Measurements from ENCODE around the gene HLF.
A peak's percentile ranks its signal among the peaks of the same experiment; 100 is the strongest.

HLF gene, protein sequence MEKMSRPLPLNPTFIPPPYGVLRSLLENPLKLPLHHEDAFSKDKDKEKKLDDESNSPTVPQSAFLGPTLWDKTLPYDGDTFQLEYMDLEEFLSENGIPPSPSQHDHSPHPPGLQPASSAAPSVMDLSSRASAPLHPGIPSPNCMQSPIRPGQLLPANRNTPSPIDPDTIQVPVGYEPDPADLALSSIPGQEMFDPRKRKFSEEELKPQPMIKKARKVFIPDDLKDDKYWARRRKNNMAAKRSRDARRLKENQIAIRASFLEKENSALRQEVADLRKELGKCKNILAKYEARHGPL

DNA sequence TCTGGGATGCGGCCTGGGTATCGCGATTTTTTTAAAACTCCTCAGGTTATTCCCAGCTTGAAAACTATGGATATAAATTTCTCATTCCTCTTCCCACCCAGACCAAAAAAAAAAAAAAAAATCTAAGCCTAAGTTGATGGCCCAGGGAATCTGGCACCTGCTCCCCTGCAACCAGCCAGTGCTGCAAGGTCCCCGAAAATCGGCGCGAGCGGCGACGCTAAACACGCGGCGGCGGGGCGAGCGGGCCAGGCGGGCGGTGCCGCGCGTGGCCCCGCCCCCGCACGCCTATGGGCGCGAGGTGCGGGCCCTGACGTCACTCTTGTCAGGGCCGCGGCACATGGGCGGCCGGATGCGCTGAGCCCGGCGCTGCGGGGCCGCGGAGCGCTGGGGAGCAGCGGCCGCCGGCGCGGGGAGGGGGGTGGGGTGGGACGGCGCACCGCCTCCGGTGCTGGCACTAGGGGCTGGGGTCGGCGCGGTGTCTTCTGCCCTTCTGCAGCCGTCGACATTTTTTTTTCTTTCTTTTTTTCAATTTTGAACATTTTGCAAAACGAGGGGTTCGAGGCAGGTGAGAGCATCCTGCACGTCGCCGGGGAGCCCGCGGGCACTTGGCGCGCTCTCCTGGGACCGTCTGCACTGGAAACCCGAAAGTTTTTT is at the start of gene HLF:
Gene HLF (plus strand): TSS at position 316 of the 654 bp plus-strand sequence. CDS start 525 bp downstream, outside the sequence.
- peak; percentile 71 to 79 for DNase-seq

DNA sequence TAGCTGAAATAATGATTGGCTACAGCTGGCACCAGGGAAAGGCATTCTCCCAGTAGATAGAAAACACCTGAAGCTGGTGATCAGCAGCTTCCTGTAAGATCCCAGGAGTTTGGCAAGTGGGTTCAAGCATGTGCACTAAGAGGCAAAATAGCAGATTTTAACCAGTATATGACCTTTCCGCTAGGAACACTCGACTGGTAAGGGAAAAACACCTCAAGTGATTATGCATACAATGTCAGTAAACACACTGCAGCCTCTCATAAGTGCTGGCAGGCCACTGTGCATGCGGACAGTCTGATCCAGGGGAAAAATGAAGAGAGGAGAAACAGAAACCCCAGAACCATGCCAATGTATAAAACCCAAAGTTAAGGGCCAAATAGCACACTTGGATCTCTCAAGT is 49.0 kb upstream of the HLF start:
- no peak for DNase-seq

DNA sequence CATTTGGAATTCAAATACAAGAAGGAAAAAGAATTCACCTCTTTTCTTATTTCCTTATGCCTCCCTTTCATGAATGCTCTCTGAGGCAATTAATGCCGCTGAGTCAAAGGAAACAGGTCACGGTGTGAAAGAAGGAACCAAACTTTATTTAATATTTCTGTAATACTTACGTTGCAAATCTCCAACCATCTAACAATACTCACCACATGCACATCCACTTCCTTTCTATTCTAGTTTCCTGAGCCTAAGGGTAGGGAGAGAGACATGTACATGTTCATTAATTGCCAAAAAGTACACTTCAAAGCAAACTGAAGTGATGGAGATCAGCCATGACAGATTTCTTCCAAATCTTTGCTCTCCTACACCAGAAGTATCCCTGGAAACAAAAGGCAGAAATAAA is 47.9 kb upstream of the HLF start:
- DNase-seq, result no peak

DNA sequence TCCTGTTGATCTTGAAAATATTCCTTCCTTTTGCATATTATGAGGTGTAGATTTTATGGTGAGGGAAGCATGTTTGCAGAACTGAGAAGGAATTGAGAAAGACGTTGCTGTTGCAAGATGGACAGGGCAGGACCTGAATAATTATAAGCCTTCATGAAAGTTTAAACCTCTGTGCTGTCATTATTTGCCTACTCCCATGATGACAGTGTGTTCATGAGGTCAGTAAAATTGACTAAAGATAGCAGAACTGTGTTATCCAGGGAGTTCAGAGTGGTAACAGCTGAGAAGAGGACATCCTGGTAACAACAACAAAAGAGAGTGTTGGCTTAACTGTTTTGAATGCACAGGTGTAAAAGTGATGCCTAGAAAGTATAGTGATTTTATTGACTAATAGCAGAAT is 45.3 kb upstream of the HLF start:
- no peak for DNase-seq

DNA sequence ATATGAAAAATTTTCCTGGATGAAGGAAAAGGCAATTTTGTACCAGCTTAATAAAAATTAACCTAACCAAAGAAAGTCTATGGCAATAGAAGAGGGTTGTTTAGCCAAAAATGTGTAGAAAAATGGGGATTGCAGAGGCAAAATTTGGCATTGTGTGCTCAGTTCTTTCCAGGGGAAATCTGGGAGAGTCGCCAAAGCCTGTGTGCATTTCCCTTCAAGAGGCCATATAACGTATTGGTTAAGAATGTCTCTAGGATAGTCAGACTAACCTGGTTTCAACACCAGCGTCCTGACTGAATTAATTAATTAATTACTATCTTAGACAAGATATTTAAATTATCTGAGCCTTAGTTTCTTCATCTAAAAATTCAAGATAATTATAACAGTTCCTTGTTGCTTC is 44.8 kb upstream of the HLF start:
- DNase-seq, result no peak

DNA sequence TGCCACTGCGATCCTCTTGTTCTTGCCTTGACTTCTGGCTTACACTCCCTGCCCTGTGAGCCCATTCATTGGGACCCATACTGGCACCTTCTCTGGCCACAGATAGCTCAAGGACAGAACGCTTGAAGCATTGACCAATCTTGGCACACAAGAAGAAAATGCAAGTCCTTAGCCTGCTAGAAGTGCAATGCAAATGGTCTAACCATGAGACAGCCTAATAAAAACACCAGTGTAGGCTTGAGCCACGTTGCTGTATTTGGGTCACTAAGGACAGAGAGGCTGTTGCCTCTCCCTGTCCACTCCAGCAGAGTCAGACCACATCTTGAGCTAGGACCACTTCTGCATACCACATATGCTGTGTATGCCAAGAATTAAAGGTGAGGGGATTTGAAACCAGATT is 41.2 kb upstream of the HLF start:
- DNase-seq, result no peak

DNA sequence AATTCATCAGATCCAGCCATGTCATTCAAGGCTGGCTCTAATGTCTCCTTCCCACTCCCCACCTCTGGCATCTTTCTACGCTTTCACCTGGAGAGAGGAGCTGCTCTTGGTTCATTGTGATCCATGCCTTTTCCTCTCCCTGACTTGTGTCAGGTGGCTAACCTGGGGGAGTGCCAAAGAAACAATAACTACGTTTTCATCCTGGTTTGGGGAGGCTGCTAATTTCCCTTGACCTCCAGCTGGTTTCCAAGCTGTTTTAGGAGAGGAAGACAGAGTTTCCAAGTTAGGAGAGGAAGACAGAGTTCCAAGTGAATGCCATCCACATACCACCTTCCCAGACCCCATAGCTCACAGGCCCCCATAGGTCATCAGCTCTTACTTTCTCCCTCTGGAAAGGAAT is 40.0 kb upstream of the HLF start:
- no peak for DNase-seq

DNA sequence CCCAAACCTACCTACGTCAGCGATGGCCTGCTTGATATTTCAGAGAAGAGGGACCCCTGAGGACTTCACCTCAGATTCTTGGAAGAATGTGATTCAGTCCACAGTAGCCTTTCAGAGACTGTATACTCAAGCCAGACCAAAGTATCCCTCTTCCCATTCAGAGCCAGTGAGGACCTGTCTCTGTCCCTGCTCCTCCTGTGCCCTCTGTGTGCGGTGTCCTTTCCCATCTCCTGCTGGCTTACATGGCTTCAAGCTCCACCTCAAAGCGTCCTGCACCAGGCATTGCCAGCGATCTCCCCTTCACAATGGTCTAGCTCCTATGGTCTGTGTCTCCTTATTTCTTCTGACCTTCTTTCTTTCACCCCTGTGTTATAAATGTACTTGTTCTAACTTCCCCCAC is 39.5 kb upstream of the HLF start:
- no peak for DNase-seq

DNA sequence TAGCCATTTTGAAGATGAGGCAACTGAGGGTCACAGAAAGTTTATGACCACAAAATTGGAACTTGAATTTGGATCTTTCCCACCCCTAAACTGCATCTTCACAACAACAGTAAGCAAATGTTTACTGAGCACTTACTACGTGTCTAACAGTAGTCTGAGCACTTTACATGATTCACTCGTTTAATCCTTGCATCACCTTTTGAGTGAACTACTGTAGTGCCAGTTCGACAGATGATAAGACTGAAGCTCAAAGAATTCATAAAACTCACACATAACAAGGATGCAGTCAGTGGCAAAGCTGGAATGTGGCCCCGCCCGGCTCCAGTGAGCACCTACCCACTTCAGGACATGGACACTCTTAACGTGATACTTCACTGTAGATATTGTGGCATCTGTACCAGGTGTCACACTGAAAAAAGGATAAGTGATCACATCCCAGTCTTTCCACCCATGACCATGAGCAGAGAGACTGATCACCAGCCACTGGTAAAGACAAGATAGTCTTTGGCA is 36.0 kb upstream of the HLF start:
- no peak for DNase-seq

DNA sequence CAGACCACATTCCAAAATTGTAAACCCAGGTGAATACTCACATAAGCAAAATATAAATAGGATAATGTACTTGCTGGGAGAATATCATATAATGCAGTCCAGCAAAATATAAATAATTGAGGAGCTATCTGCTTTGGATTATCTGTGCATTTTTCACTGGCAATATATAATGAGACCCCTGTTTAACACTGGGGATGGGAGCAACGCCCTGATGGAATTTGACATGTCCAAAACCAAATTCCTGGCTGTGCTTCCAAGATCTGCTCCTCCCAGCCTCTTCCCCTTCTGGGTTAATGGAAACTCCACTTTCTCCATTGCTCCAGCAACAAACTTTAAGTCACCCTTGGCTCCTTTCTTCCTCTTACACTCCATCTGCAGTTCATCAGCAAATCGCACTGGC is 35.5 kb upstream of the HLF start:
- no peak for DNase-seq

DNA sequence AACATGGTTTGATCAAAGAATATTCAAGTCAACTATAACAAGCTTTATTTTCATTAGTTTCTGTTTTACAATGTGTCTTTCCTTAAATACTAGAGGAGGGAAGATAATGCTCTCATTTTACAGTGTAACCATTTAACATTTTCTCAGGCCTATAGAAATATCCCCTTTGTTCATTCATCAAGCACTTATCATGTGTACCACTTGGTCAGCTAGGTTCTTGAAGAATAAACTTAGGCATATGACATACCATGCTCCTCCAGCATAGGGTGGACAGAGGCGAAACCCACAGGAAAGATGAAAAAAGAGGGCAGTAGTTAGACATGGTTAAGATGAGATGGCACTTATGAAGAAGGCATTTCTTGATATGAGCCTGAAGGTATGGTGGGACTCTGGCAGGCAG is 34.0 kb upstream of the HLF start:
- no peak for DNase-seq

DNA sequence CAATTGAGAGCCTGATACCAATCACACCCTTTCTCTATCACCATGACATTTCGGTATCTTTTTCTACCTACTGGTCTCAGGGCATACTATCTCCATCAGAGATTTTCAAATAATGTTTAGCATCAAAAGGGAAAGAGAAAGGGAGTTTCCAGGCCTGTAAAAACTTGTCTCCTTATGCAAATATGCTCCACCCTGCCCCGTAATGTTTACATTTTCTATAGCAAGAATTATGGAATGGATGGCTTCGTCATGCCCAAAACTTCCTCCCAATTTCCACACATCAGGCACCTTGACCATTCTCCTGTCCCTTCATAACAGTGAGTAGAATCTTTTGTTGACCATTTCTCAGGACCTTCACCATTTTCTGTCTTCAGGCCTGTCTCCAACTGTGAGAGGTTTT is 30.9 kb upstream of the HLF start:
- DNase-seq, result no peak

DNA sequence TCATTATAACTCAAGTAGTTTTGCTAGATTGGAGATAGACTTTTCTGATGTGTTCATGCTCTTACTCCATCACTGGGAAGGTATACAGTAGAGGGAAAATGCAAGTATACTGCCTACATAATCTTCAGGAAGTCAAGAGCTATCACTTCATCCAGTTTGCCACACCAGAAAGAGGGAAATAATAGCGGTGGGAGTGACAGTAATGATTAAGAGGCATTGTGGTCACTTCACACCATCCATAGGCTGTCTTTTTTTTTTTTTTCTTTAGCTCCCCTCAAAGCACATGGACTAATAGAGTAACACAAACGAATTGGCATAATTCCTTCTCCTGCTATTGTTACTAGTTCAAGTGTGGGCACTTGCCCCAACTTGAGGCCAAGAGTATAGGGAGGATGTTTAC is 28.4 kb upstream of the HLF start:
- no peak for DNase-seq

DNA sequence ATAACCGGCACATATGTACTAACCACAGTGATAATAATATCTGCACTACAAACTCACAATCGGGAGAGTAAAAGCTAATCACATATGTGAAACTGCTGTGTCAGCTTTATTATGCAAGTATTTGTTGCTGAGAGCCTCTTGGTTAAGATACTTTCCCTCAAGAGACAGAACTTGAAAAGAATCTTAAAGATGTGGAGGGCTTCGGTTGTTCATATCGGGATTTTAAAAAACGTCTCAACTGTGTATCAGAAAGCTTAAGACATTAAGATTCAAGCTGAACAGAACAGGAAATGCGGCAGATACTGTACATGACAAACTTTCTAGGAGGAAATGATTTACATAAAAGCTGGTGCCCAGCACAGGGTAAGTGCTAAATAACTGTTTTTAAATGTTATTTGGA is 27.5 kb upstream of the HLF start:
- DNase-seq, result no peak

DNA sequence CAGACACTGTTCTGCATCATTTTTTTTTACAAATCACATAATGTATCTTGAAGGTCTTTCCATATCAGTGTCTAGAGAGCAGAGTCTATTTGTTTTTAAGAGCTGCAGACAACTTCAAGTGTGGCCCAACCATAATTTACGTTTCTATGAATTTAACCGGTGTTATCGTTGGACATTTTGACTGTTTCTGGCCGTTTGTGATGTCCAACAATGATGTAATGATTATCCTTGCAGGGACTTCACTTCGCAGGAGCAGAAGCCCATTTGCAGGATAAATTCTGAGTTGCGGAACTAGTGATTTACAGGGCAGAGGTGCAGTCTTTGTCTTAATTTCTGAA is 26.9 kb upstream of the HLF start:
- no peak for DNase-seq

DNA sequence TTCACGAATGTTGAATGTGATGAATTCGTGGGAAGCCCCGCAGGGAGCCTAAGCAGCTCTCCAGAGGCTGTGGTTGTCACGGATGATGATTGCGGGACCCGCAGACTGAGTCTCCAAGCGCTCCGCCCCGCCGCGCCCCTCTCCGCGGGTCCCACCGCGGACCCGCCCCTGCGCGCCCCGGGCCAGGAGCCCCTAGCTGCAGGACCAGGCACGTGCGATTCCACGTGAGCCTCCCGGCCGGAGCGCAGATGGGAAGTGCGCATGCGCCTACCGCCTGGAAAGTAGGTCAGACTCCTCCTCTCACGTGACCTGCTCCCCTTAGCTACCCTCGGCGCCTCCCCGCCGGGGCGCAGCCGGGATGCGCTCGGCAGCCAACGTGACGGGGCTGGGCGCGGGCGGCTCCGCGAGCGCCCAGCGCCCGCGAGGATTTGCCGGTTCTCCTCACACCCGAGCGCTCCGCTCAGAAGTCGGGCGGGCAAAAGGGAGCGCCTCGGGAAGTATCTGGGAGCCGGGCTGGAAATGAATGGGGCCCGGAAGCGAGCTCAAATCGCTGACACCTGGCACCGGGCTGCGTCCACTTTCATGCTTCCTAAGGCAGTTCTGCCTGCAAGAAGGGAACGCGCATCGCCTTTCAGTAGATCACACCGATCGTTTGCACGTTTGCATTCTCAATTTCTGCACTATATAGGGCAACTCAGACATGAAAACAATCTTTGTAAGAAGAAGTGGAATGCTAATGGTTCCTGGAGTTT is 26.4 kb upstream of the HLF start:
- peak; percentile 86 to 90 for DNase-seq

DNA sequence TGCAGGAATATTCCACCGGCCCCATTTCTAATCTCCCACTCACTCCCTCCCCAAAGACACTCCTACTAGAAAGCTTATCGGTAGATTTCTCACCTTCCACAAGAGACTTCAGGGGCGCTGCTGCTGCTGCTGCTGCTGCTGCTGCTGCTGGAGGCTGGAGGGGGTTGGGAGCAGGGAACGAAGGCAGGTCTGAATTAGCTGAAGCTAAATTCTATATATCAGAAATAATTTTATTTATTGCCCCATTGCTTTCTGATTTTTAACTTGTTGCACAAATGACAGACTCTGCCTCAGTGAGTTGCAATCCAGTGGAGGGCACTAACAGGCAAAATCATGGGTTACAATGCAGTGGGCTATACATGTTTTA is 25.8 kb upstream of the HLF start:
- DNase-seq, result no peak

DNA sequence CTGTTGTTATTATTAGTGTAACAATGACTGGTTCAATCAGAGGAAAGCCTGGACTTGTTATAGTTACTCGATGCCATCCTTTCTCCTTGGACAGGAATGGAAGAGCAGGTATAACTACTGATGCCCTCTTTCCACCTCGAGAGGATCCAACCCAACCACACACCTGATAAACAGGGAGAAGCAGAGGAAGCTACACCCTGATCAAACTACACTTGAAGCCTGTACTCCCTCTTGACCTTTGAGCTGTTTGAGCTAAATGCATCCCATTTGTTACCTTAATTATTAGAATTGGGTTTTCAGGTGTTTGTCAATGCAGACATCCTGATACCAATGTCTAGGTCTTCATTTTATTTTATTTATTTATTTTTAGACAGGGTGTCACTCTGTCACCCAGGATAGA is 23.7 kb upstream of the HLF start:
- no peak for DNase-seq

DNA sequence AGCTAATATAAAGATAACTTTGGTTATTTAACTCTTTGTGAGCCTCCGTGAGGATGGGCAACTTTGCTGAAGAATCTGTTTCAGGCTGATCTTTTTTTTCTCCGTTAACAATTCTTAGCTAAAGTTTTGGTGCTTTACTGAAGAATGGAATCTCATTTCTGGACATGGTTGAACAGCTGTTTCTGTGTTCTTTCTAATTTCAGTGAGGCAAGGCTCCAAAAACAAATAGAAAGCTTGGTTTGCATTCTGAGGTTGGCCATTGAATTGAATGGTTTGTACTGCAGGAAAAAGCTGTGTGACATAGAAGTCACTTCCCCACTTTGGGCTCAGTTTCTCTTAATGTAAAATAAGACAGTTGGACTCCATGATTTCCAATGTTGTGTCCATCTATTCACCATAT is 22.3 kb upstream of the HLF start:
- DNase-seq, result no peak

DNA sequence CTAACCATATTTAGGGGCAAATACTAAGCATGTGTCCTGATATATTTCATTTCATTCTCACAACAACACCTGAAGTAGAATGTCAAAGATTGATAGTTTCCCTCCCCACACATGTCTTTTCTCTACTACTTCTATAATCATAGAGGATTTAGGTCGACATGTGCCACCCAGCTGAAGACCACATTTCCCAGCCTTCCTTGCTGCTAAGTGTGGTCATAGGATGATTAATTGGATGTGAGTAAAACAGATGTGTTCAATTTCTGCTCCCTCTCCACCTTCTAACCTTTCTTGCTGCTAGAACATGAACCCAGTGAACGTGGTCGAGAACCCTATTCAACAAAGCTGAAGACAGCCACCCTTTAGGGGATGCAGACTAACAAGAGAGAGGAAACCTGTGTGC is 18.8 kb upstream of the HLF start:
- DNase-seq, result no peak

DNA sequence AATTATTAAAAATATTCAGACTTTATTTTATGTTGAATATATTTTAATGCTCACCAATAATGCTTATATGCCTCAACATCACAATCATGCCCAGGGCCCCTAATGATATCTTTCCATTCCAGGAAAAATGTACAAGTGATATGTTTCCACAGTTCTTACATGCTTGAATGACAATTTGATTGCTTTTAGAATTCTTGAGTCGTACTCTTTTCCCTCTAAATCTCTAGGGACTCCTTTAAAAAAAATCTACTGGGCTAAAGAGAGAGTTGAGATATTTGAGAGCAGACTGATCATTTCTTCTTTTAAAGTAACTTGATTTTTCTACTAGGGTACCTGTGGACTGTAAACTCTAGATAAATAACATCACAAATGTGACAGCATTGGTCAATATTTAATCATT is 18.2 kb upstream of the HLF start:
- no peak for DNase-seq

DNA sequence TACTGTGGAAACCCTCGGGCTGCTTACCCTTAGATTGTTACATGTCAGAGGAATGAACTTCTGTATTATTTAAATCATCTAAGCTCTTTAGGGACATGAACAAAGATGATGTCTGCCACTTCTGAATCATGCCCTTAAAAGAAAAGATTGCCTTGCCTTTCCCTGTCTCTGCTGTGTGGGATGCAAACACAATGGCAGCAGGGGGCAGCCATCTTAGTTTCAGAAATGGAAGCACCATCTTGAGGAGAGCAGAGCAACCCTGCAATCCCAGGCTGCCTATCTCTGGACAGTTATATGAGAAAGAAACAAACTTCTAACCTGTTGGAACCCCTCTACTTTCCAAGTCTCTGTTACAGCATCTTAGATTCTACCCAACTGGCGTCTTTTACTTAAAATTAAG is 16.7 kb upstream of the HLF start:
- no peak for DNase-seq

DNA sequence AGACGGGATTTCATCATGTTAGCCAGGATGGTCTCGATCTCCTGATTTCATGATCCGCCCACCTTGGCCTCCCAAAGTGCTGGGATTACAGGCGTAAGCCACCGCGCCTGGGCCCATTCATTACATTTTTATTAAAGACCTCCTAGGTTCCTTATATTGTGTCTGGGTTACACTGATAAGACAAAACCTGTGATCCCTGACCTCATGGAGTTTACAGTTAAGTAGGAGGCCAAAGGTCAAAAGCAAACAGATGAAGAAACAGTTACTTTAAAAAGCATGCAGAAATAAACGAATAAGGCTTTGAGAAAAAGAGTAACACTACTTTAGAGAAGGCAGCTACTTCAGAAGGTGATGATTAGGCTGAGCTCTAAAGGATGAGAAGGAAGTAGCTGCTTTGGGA is 14.9 kb upstream of the HLF start:
- DNase-seq, result no peak

DNA sequence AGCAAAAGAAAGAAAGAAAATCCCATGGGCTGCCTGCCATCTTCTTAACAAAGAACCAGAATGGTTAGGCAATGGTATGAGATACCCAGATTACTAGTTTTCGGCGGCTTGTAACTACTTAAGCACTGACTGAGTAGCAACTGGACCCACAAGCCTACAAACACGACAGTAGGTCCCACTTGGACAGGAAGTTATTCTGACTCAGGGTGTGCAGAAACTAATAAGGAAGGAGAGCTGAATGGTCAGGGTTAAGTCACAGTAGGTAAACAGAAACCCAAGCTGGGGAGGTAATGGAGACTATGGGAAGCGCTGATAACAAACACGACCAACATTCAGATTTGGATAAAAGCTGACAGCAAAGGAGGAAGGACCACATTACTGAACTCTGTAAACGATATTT is 10.4 kb upstream of the HLF start:
- DNase-seq, result no peak

All from stimulated activated CD4-positive, alpha-beta T cell treated with anti-CD3 and anti-CD28 coated beads, Interleukin-4, amount 100 ng/mL, for 4 hours (primary cell).